Adrenal gland (tissue), 5 donors: Measurements from ENCODE around the gene RNF186.

Experiments used
- CTCF ChIP-seq, 6 experiments: fragments of 450-650 bp in 4 of 6; fragments of 200-600 bp in 2 of 6; sonication (generic) in 1 of 6; IDR thresholded peaks; 1 replicate in 5 of 6; 2 replicates in 1 of 6; pipeline versions ENCODE4 v1.5.1 to v1.8.0; 2016 to 2021; ENCODE audit warnings: antibody characterized with exemption in 6 of 6, mild to moderate bottlenecking in 2 of 6, moderate library complexity in 1 of 6
- POLR2A ChIP-seq, 2 donors: fragments of 450-650 bp; IDR thresholded peaks; one replicate each; pipeline ENCODE4 v1.6.1; 2017; ENCODE audit warnings: antibody characterized with exemption in 2 of 2, mild to moderate bottlenecking in 2 of 2, moderate library complexity in 1 of 2
- donor health status: DM: no; HTN: no; CAD: no.

GRCh38 chr1:19804831-19805251, 10.2 kb downstream of the RNF186 start:
- no peak for TF ChIP-seq CTCF (IDR thresholded peaks at IDR 0.05)
- no peak for TF ChIP-seq POLR2A (IDR thresholded peaks at IDR 0.05)
